GM21390 (cell line): ENCODE data around the gene IGSF6.
"Not testable (repeated sequence)": the region's sequence is repeated elsewhere in the genome, so short reads cannot be mapped to it uniquely, and the experiment has no call there.

Source experiments
- ATAC-seq: cut with Tn5 transposase; IDR thresholded peaks from one replicate; pipeline ENCODE4 v1.9.1; 2021; ENCODE audit not compliant: unreplicated experiment

IGSF6 gene

DNA sequence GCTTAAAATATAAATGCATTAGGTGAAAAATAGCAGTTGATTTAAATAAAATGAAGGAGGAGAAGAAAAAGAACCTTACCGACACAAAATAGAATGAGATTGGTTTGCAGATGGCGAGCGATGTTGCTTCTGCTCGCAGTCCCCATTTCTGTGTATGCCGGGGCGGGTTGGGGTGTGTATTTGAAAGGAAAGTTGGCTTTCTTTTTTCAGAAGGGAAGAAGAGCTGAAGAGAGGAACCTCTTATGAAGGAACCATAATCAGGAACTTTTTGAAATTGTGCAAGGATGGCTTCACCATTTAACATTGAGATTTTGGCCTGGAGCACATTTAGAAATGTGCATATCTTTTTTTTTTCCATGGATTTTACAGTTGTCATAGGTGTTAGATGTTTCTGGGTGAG, at the start of gene IGSF6:
Gene IGSF6 (minus strand): TSS at position 156 of the 400 bp plus-strand sequence. CDS start 10 bp downstream, at position 146.
- no peak for ATAC-seq

DNA sequence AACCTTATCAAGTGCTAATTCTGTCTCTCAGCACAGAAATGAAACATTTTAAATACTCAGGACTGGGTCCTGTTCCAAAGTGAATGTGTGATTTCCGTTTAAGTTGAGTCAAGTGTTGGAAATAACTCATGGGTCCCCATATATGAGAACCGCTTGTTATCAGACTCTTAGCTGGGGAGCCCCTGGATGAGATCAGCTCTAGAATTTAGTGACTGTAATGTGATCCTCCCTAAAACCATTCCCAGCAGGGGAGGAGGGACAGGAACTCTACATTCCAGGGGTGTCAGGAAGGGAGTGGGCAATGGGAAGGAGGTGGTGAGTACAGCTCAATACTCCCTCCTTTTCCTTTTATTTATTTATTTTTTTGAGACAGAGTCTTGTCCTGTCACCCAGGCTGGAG, 48.9 kb upstream of the IGSF6 start:
- no peak for ATAC-seq

- ATAC-seq = no peak
These were observed 46.0 kb upstream of the IGSF6 start for GRCh38 chr16:21698169-21699032.

DNA sequence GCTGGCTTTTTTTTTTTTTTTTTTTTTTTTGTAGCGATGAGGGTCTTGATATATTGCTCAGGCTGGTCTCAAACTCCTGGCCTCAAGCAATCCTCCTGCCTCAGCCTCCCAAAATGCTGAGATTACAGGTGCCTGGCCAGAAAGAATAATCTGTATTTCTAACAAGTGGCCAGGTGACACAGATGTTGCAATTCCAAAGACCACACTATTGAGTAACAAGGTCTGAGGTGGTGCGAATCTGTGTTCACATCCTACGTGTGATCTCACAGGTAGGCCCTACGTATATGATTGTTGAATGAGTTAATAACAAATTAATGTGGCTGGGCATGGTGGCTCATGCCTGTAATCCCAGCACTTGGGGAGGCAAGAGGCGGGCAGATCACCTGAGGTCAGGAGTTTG, 44.6 kb upstream of the IGSF6 start:
- no peak for ATAC-seq

- ATAC-seq = no peak
These were observed 42.2 kb upstream of the IGSF6 start for GRCh38 chr16:21694609-21695008.

DNA sequence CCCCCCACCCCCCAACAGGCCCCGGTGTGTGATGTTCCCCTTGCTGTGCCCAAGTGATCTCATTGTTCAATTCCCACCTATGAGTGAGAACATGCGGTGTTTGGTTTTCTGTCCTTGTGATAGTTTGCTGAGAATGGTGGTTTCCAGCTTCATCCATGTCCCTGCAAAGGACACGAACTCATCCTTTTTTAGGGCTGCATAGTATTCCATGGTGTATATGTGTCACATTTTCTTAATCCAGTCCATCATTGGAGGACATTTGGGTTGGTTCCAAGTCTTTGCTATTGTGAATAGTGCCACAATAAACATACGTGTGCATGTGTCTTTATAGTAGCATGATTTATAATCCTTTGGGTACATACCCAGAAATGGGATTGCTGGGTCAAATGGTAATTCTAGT, 38.6 kb upstream of the IGSF6 start:
- ATAC-seq = not testable (repeated sequence)

DNA sequence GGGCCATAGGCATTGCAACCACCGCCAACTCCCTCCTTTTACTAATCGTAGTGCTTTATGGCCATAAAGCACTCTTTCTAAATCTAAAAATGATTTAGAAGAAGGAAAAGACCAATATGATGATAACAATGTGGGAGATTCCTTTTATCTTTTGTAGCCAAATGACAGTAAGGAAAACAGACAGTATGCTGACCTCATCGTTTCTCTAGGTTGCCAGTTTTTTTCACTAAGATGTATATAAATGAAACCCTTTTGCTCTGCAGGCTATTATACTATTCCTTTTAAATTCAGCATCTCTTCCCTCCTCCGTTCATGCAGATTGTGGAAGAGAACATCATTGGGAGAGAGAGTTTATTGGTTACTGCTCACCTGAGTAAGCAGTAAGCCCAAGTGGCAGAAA, 36.7 kb upstream of the IGSF6 start:
- ATAC-seq = no peak

DNA sequence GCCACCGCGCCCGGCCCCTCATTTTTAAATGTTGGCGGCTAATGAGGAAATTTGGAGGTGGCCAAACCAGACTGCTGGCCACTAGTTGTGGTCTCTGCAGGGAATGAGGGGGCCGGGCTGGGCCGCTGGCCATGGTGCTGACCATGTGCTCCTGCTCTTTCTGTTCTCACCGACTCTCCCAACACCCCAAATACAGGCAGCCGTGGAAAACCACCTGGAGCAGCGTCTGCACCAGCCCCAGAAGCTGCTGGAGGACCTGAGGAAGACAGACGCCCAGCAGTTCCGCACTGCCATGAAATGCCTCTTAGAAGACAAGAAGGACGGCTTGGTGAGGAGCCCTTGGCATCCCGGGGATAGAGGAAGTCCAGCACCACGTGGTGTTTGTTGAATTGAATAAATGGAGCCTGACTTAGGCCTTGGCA, 32.6 kb upstream of the IGSF6 start:
- ATAC-seq = no peak

DNA sequence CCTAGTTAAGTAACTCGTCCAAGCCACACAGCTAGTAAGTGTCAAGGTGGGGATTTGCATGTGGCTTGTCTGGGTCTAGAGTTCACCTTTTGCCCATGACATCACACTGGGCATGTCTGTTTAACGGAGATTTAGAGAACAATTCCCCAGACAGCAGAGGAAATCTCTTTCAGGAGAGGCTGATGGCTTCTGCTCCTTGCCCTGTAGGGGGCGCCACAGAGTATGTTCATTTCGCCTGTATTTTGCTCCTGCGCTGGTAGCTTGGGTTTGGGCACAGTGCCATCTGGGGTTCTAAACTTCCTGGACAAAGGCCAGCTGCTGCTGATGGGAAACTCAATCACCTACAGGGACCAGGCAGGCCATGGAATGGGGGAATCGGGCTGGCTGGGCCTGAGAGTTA, 31.8 kb upstream of the IGSF6 start:
- no peak for ATAC-seq

DNA sequence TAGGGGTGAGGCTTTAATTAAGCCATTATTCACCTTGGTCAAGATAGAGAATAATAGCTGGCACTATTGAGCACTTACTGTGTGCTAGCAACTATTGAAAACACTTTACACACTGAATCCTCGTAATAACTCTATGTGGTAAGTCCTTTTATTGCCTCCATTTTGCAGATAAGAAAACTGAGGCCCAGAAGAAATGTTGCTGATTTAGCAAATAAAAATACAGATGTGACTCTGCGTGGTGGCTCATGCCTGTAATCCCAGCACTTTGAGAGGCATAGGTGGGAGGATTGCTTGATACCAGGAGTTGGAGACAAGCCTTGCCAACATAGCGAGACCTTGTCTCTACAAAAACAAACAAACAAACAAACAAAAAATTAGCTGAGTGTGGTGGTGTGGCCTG, 30.8 kb upstream of the IGSF6 start:
- no peak for ATAC-seq

DNA sequence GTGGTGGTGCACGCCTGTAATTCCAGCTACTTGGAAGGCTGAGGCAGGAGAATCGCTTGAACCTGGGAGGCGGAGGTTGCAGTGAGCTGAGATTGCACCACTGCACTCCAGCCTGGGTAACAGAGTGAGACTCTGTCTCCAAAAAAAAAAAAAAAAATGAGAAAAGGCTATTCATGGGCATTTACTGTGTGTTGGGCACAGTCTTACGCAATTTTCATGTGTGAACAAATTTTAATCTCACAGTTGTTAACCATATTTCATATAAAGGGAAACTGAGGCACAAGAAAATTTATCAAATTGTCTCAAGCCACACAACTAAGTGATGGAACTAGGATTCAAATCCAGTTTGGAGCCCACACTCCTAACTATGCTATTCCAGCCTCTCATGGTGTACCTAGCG, 28.3 kb upstream of the IGSF6 start:
- not testable (repeated sequence) for ATAC-seq

DNA sequence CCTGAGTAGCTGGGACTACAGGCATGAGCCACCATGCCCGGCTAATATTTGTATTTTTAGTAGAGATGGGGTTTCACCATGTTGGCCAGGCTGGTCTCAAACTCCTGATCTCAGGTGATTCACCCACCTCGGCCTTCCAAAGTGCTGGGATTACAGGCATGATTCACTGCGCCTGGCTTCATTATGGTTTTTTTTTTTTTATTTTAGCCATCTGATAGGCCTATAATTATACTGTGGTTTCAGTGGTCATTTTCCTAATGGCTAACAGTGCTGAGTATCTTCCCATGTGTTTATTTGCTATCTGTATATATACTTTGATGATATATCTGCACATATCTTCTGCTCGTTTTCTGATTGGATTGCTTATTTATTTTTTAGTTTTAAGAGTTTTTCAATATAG, 22.0 kb upstream of the IGSF6 start:
- not testable (repeated sequence) for ATAC-seq

DNA sequence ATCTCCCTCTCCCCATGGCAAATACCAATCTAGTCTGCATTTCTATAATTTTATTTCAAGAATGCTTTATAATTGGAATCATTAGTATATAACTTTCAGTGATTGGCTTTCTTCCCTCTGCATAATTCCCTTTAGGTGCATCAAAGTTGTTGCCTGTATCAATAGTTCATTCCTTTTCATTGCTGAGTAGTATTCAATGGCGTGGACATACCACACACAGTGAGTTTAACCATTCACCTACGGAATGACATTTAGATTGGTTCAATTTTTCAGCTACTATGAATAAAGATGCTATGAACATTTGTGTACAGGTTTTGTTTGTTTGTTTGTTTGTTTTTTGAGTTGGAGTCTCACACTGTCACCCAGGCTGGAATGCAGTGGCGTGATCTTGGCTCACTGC, 21.1 kb upstream of the IGSF6 start:
- no peak for ATAC-seq

- ATAC-seq = no peak
These were observed 15.2 kb upstream of the IGSF6 start for GRCh38 chr16:21667575-21667974.

GRCh38 chr16:21666772-21667171, 14.4 kb upstream of the IGSF6 start:
- ATAC-seq = no peak

GRCh38 chr16:21664801-21665492, 12.5 kb upstream of the IGSF6 start:
- no peak for ATAC-seq

DNA sequence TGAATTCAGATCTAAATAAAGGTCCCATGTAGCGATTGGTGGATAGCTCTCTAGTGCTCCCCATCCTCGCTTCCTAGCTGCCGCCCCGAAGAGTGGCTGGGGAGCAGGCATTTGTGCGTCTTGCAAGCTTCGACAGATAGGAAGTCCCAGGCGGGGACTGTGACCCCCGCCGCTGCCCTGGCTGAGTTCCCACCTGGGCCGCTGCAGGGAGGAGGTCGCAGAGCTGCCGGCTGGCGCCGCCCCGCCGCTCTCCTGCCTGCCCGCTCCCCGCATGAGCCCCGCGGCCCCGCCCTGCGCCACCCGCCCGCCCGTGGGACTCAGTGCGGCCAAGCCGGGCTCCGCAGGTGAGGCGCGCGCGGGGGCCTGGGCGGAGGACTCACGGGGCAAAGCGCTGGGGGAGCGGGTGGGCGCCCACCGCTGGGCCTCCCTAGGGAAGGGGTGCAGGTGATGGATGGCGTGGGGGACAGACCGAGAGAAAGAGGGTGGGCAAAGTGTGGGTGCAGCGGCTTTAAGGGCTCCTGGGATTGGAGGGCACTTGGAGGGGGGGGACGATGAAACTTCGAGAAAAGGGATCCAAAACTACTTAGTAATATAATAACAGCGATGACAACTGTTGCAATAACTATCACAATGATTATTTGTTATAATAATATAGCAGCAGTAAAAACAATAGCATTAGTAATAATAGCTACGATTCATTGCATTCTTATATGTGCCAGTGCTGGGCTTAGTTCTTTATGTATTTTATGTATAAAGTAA, 11.7 kb upstream of the IGSF6 start, which contains the start of gene OTOA:
Gene OTOA (plus strand): TSS at position 80 of the 759 bp plus-strand sequence. CDS start 14,547 bp downstream, outside the sequence.
- ATAC-seq = no peak

- no peak for ATAC-seq
These were observed 6.7 kb upstream of the IGSF6 start for GRCh38 chr16:21659124-21659523.

DNA sequence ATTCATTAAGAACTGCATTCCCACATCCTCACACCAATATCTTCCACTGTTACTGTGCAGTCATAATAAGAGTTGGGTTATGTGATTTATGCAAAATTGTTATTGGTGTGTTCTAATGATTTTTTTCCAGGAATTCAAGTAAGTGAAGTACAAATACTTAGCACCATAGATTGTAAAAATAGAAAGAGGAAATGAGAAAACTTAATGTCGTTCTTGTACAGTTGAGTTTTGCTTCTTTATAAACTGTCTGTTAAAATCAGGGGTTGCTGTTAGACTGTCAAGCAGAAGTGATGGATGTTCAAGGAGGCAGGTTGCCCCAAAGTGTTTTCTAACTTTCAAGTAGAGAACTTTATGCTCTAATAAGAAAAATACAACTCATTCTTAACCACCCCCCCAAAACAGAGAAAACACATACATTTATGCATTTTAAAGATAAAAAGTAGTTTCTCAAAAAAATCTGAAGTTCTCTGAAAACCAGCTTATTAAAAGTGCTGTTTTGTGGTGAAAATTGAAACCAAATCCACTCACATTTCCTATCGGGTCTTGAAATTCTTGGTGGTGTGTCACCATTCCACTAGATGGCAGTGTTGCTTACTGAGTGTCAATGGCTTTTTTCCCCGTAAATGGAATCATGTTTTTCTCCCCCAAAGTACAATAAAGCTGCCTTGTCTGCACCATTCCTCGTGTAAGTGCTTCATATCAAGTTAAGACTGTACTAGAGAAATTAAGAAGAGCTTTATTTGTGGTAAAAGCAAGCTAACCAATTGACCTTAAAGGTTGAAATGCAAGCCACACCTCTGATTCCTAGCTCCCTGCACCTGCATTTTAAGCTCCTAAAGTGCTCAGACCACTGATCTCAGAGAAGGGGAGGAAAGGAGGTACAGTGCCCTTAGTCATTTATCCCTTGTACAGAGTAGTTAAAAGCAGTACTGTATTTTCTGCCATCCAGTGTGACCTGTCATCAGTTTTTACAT, 4.7 kb upstream of the IGSF6 start:
- ATAC-seq = no peak

- ATAC-seq = no peak
These were observed 2.5 kb upstream of the IGSF6 start for GRCh38 chr16:21654881-21655280.
